HEK293 (cell line): ENCODE measurements around the gene SERINC5.

Source experiments
- BCL6B ChIP-seq: fragments of 450-650 bp; formaldehyde crosslinking; IDR thresholded peaks from 2 replicates; pipeline ENCODE4 v1.5.1; 2017; ENCODE audit warnings: missing biosample characterization, missing genetic modification characterization
- GFI1B ChIP-seq: fragments of 450-650 bp; formaldehyde crosslinking; IDR thresholded peaks from 2 replicates; pipeline ENCODE4 v1.5.1; 2016; ENCODE audit warnings: missing biosample characterization, missing genetic modification characterization
- GLI4 ChIP-seq: fragments of 450-650 bp; formaldehyde crosslinking; IDR thresholded peaks from 2 replicates; pipeline ENCODE4 v1.5.1; 2016; ENCODE audit warnings: missing biosample characterization, missing genetic modification characterization
- GLIS2 ChIP-seq: fragments of 450-650 bp; formaldehyde crosslinking; IDR thresholded peaks from 2 replicates; pipeline ENCODE4 v1.5.1; 2016; ENCODE audit warnings: missing biosample characterization, missing genetic modification characterization
- KLF10 ChIP-seq: fragments of 450-650 bp; IDR thresholded peaks from 2 replicates; pipeline ENCODE4 v1.5.1; 2018; ENCODE audit warnings: missing biosample characterization, mild to moderate bottlenecking, missing genetic modification characterization
- KLF8 ChIP-seq: fragments of 450-650 bp; formaldehyde crosslinking; IDR thresholded peaks from 2 replicates; pipeline ENCODE4 v1.5.1; 2016; ENCODE audit warnings: missing biosample characterization, missing genetic modification characterization
- MZF1 ChIP-seq: fragments of 450-650 bp; formaldehyde crosslinking; IDR thresholded peaks from 2 replicates; pipeline ENCODE4 v1.5.1; 2017; ENCODE audit warnings: missing biosample characterization, missing genetic modification characterization, borderline replicate concordance
- SCRT2 ChIP-seq: fragments of 450-650 bp; formaldehyde crosslinking; IDR thresholded peaks from 2 replicates; pipeline ENCODE4 v1.5.1; 2016; ENCODE audit warnings: missing biosample characterization, missing genetic modification characterization
- SP2 ChIP-seq: fragments of 450-650 bp; formaldehyde crosslinking; IDR thresholded peaks from 2 replicates; pipeline ENCODE4 v1.5.1; 2016; ENCODE audit warnings: missing biosample characterization, missing genetic modification characterization
- ZFP3 ChIP-seq: fragments of 450-650 bp; formaldehyde crosslinking; IDR thresholded peaks from 2 replicates; pipeline ENCODE4 v1.5.1; 2016; ENCODE audit warnings: low read depth, missing biosample characterization, missing genetic modification characterization
- ZFP69B ChIP-seq: fragments of 450-650 bp; formaldehyde crosslinking; IDR thresholded peaks from 2 replicates; pipeline ENCODE4 v1.5.1; 2016; ENCODE audit warnings: missing biosample characterization, missing genetic modification characterization
- ZIC2 ChIP-seq: fragments of 450-650 bp; formaldehyde crosslinking; IDR thresholded peaks from 2 replicates; pipeline ENCODE4 v1.5.1; 2016; ENCODE audit warnings: missing biosample characterization, missing genetic modification characterization
- ZNF10 ChIP-seq: fragments of 450-650 bp; formaldehyde crosslinking; IDR thresholded peaks from 2 replicates; pipeline ENCODE4 v1.5.1; 2017; ENCODE audit warnings: missing biosample characterization, missing genetic modification characterization
- ZNF146 ChIP-seq: fragments of 450-650 bp; formaldehyde crosslinking; IDR thresholded peaks from 2 replicates; pipeline ENCODE4 v1.5.1; 2016; ENCODE audit warnings: missing biosample characterization, missing genetic modification characterization
- ZNF157 ChIP-seq: fragments of 450-650 bp; formaldehyde crosslinking; IDR thresholded peaks from 2 replicates; pipeline ENCODE4 v1.5.1; 2016; ENCODE audit warnings: missing biosample characterization, missing genetic modification characterization
- ZNF169 ChIP-seq: fragments of 450-650 bp; formaldehyde crosslinking; IDR thresholded peaks from 2 replicates; pipeline ENCODE4 v1.5.1; 2016; ENCODE audit warnings: missing biosample characterization, missing genetic modification characterization
- ZNF174 ChIP-seq: fragments of 450-650 bp; formaldehyde crosslinking; IDR thresholded peaks from 2 replicates; pipeline ENCODE4 v1.5.0; 2017; ENCODE audit warnings: missing biosample characterization, mild to moderate bottlenecking, missing genetic modification characterization
- ZNF19 ChIP-seq: fragments of 450-650 bp; formaldehyde crosslinking; IDR thresholded peaks from 2 replicates; pipeline ENCODE4; 2016; ENCODE audit warnings: missing biosample characterization, missing genetic modification characterization, low read depth
- ZNF202 ChIP-seq: fragments of 450-650 bp; formaldehyde crosslinking; IDR thresholded peaks from 2 replicates; pipeline ENCODE4 v1.5.1; 2016; ENCODE audit warnings: missing biosample characterization, missing genetic modification characterization, borderline replicate concordance
- ZNF214 ChIP-seq: fragments of 450-650 bp; formaldehyde crosslinking; IDR thresholded peaks from 2 replicates; pipeline ENCODE4 v1.5.1; 2017; ENCODE audit warnings: missing biosample characterization, mild to moderate bottlenecking, missing genetic modification characterization, borderline replicate concordance
- ZNF23 ChIP-seq: fragments of 450-650 bp; formaldehyde crosslinking; IDR thresholded peaks from 2 replicates; pipeline ENCODE4 v1.5.1; 2016; ENCODE audit warnings: missing biosample characterization, missing genetic modification characterization, borderline replicate concordance
- ZNF292 ChIP-seq: fragments of 450-650 bp; formaldehyde crosslinking; IDR thresholded peaks from 2 replicates; pipeline ENCODE4 v1.5.1; 2016; ENCODE audit warnings: low read depth, missing biosample characterization, missing genetic modification characterization, borderline replicate concordance
- ZNF335 ChIP-seq: fragments of 450-650 bp; formaldehyde crosslinking; conservative IDR thresholded peaks from 2 replicates; pipeline ENCODE4 v1.5.1; 2016; ENCODE audit warnings: missing biosample characterization, missing genetic modification characterization
- ZNF37A ChIP-seq: fragments of 450-650 bp; IDR thresholded peaks from 2 replicates; pipeline ENCODE4 v1.5.1; 2018; ENCODE audit warnings: missing biosample characterization, missing genetic modification characterization
- ZNF423 ChIP-seq: fragments of 450-650 bp; formaldehyde crosslinking; IDR thresholded peaks from 2 replicates; pipeline ENCODE4 v1.5.1; 2016; ENCODE audit warnings: missing biosample characterization, missing genetic modification characterization
- ZNF488 ChIP-seq: fragments of 450-650 bp; formaldehyde crosslinking; IDR thresholded peaks from 2 replicates; pipeline ENCODE4 v1.5.1; 2016; ENCODE audit warnings: missing biosample characterization, missing genetic modification characterization
- ZNF501 ChIP-seq: fragments of 450-650 bp; formaldehyde crosslinking; IDR thresholded peaks from 2 replicates; pipeline ENCODE4 v1.5.1; 2016; ENCODE audit warnings: missing biosample characterization, missing genetic modification characterization
- ZNF529 ChIP-seq: fragments of 450-650 bp; formaldehyde crosslinking; IDR thresholded peaks from 2 replicates; pipeline ENCODE4 v1.5.1; 2017; ENCODE audit warnings: missing genetic modification characterization, missing biosample characterization; ENCODE audit not compliant: insufficient replicate concordance
- ZNF600 ChIP-seq: fragments of 450-650 bp; formaldehyde crosslinking; IDR thresholded peaks from 2 replicates; pipeline ENCODE4 v1.5.1; 2016; ENCODE audit warnings: missing biosample characterization, missing genetic modification characterization
- ZNF658 ChIP-seq: fragments of 450-650 bp; formaldehyde crosslinking; IDR thresholded peaks from 2 replicates; pipeline ENCODE4; 2016; ENCODE audit warnings: missing biosample characterization, missing genetic modification characterization
- ZNF664 ChIP-seq: fragments of 450-650 bp; formaldehyde crosslinking; IDR thresholded peaks from 2 replicates; pipeline ENCODE4 v1.5.1; 2016; ENCODE audit warnings: missing biosample characterization, missing genetic modification characterization
- ZNF692 ChIP-seq: fragments of 450-650 bp; formaldehyde crosslinking; IDR thresholded peaks from 2 replicates; pipeline ENCODE4 v1.5.1; 2016; ENCODE audit warnings: missing biosample characterization, missing genetic modification characterization
- ZNF701 ChIP-seq: fragments of 450-650 bp; formaldehyde crosslinking; IDR thresholded peaks from 2 replicates; pipeline ENCODE4 v1.5.1; 2016; ENCODE audit warnings: missing biosample characterization, missing genetic modification characterization
- ZNF707 ChIP-seq: fragments of 450-650 bp; formaldehyde crosslinking; IDR thresholded peaks from 2 replicates; pipeline ENCODE4 v1.5.1; 2016; ENCODE audit warnings: missing biosample characterization, missing genetic modification characterization
- ZNF747 ChIP-seq: fragments of 450-650 bp; formaldehyde crosslinking; IDR thresholded peaks from 2 replicates; pipeline ENCODE4 v1.5.1; 2016; ENCODE audit warnings: missing biosample characterization, missing genetic modification characterization
- ZNF776 ChIP-seq: fragments of 450-650 bp; formaldehyde crosslinking; IDR thresholded peaks from 2 replicates; pipeline ENCODE4 v1.5.0; 2017; ENCODE audit warnings: missing biosample characterization, missing genetic modification characterization, borderline replicate concordance
- ZNF785 ChIP-seq: fragments of 450-650 bp; formaldehyde crosslinking; IDR thresholded peaks from 2 replicates; pipeline ENCODE4 v1.5.1; 2016; ENCODE audit warnings: missing biosample characterization, missing genetic modification characterization
- ZSCAN30 ChIP-seq: fragments of 450-650 bp; IDR thresholded peaks from 2 replicates; pipeline ENCODE4 v1.5.1; 2018; ENCODE audit warnings: missing biosample characterization, mild to moderate bottlenecking, missing genetic modification characterization, moderate library complexity
- TF ChIP-seq, protein P1 (sequence below): fragments of 450-650 bp; formaldehyde crosslinking; IDR thresholded peaks from 2 replicates; pipeline ENCODE4 v1.5.1; 2016; ENCODE audit warnings: missing biosample characterization, missing genetic modification characterization

SERINC5 gene

GRCh38 chr5:80083101-80083890 lies 172.6 kb downstream of the SERINC5 start (continued):
- TF ChIP-seq ZNF169 (tag by site-specific recombination) (no peak), KLF8 (tag by site-specific recombination) (no peak), ZFP3 (tag by site-specific recombination) (no peak), ZIC2 (no peak), SCRT2 (no peak), ZNF747 (tag by site-specific recombination) (no peak), GLIS2 (tag by site-specific recombination) (no peak), ZNF785 (tag by site-specific recombination) (no peak), ZNF701 (tag by site-specific recombination) (no peak), ZNF692 (0 out of 2 replicates have a peak, but pooled peaks have one; percentile 19), ZNF10 (peak; percentile 78), ZNF292 (tag by site-specific recombination) (no peak), ZNF335 (peak; percentile 64), KLF10 (tag by site-specific recombination) (no peak), ZNF658 (tag by site-specific recombination) (no peak), ZFP69B (tag by site-specific recombination) (no peak), ZNF37A (tag by site-specific recombination) (no peak), ZNF214 (tag by site-specific recombination) (no peak), ZNF423 (tag by site-specific recombination) (no peak), ZNF501 (tag by site-specific recombination) (no peak; the same call in 1 of the 2 replicates), GFI1B (tag by site-specific recombination) (no peak), ZNF600 (tag by site-specific recombination) (peak; percentile 24; the same call in 1 of the 2 replicates), ZNF488 (tag by site-specific recombination) (no peak), ZNF202 (tag by site-specific recombination) (no peak), ZNF19 (tag by site-specific recombination) (no peak), SP2 (tag by site-specific recombination) (no peak), ZNF146 (tag by site-specific recombination) (no peak), ZNF664 (no peak), ZNF707 (tag by site-specific recombination) (no peak), ZNF157 (tag by site-specific recombination) (no peak), GLI4 (no peak), ZNF529 (tag by site-specific recombination) (no peak), ZNF174 (tag by site-specific recombination) (no peak), MZF1 (tag by site-specific recombination) (no peak), ZSCAN30 (tag by site-specific recombination) (no peak), BCL6B (tag by site-specific recombination) (no peak), ZNF23 (tag by site-specific recombination) (no peak), ZNF776 (tag by site-specific recombination) (no peak)
- TF ChIP-seq, protein P1, sequence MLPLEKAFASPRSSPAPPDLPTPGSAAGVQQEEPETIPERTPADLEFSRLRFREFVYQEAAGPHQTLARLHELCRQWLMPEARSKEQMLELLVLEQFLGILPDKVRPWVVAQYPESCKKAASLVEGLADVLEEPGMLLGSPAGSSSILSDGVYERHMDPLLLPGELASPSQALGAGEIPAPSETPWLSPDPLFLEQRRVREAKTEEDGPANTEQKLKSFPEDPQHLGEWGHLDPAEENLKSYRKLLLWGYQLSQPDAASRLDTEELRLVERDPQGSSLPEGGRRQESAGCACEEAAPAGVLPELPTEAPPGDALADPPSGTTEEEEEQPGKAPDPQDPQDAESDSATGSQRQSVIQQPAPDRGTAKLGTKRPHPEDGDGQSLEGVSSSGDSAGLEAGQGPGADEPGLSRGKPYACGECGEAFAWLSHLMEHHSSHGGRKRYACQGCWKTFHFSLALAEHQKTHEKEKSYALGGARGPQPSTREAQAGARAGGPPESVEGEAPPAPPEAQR (tag by site-specific recombination), result no peak
